WERI-Rb-1 (cell line): ENCODE data around the gene RBM18.

Experiments
- DNase-seq: peaks from one replicate; pipeline ENCODE4 v3.0.0-alpha.2; 2020
- H3K27ac ChIP-seq: fragments of 250-450 bp; sonication (Bioruptor Pico); 2 replicates; pipeline ENCODE4 v1.5.1; 2020; ENCODE audit warnings: mild to moderate bottlenecking, moderate library complexity
- H3K27me3 ChIP-seq: fragments of 250-450 bp; sonication (Bioruptor Pico); 2 replicates; pipeline ENCODE4 v1.5.1; 2021; ENCODE audit warnings: mild to moderate bottlenecking, low read depth, moderate library complexity; ENCODE audit not compliant: insufficient read depth, severe bottlenecking
- H3K36me3 ChIP-seq: fragments of 250-450 bp; sonication (Bioruptor Pico); 2 replicates; pipeline ENCODE4 v1.5.1; 2020; ENCODE audit warnings: mild to moderate bottlenecking, moderate library complexity
- H3K4me3 ChIP-seq: 2 replicates; pipeline ENCODE4 v1.5.1; 2011; ENCODE audit warnings: low read depth, mild to moderate bottlenecking, control low read depth, low read length
- H3K9me3 ChIP-seq: fragments of 250-450 bp; sonication (Bioruptor Pico); 2 replicates; pipeline ENCODE4 v1.5.1; 2021; ENCODE audit warnings: mild to moderate bottlenecking, moderate library complexity; ENCODE audit not compliant: severe bottlenecking
- TF ChIP-seq, protein P1 (sequence below): IDR thresholded peaks from 2 replicates; pipeline ENCODE4 v1.5.1; 2011; ENCODE audit warnings: low read depth, mild to moderate bottlenecking, control low read depth, inconsistent platforms, low read length

Gene RBM18

DNA sequence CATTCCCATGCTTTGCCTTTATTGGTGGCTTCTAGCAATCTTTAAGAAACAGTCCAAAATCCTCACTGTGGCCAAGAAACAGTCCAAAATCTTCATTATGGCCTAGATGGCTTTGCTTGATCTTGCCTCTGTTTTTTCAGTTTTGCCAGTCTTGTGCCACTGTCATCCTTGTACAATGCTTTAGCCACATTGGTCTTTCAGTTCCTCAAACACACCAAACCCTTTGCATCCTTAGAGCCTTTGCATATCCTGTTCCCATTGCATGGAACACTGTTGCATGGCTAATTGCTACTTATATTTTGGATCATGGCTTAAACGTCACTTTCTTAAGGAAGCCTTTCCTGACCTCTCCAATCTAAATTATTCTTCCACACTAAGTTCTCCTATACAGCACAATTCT, 22.1 kb upstream of the RBM18 start:
- no peaks in the 10 kb centered on the region for H3K9me3 ChIP-seq
- TF ChIP-seq, protein P1, sequence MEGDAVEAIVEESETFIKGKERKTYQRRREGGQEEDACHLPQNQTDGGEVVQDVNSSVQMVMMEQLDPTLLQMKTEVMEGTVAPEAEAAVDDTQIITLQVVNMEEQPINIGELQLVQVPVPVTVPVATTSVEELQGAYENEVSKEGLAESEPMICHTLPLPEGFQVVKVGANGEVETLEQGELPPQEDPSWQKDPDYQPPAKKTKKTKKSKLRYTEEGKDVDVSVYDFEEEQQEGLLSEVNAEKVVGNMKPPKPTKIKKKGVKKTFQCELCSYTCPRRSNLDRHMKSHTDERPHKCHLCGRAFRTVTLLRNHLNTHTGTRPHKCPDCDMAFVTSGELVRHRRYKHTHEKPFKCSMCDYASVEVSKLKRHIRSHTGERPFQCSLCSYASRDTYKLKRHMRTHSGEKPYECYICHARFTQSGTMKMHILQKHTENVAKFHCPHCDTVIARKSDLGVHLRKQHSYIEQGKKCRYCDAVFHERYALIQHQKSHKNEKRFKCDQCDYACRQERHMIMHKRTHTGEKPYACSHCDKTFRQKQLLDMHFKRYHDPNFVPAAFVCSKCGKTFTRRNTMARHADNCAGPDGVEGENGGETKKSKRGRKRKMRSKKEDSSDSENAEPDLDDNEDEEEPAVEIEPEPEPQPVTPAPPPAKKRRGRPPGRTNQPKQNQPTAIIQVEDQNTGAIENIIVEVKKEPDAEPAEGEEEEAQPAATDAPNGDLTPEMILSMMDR = no peak
- H3K4me3 ChIP-seq = no peak overlapping the region
- H3K27me3 ChIP-seq = no peaks in the 10 kb centered on the region
- H3K36me3 ChIP-seq = peaks cover 57% of the 10 kb centered on the region
- no peak overlapping the region for H3K27ac ChIP-seq
- no peak for DNase-seq

DNA sequence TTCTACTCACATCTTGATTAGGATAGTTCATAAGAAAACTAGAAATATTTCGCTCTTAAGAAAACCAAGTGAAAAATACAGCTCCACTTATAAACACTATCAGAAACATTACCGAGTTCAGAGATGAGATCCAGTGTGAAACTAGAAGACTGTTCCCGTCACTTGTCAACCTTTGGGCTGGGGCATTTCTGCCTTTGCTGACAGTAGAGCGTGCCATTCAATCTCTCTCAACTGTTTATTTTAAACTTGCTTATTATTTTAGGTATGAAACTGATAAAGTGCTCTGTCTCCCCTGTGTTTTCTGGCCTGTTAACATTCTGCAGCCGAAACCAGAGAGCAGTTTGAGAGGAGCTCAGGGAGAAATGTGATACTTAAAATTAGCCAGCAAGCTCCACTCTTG, 16.7 kb upstream of the RBM18 start:
- Histone ChIP-seq H3K4me3 (no peak overlapping the region), H3K36me3 (peaks cover 19% of the 10 kb centered on the region), H3K9me3 (no peaks in the 10 kb centered on the region), H3K27ac (no peak overlapping the region), H3K27me3 (no peaks in the 10 kb centered on the region)
- TF ChIP-seq, protein P1 = no peak
- DNase-seq = no peak

DNA sequence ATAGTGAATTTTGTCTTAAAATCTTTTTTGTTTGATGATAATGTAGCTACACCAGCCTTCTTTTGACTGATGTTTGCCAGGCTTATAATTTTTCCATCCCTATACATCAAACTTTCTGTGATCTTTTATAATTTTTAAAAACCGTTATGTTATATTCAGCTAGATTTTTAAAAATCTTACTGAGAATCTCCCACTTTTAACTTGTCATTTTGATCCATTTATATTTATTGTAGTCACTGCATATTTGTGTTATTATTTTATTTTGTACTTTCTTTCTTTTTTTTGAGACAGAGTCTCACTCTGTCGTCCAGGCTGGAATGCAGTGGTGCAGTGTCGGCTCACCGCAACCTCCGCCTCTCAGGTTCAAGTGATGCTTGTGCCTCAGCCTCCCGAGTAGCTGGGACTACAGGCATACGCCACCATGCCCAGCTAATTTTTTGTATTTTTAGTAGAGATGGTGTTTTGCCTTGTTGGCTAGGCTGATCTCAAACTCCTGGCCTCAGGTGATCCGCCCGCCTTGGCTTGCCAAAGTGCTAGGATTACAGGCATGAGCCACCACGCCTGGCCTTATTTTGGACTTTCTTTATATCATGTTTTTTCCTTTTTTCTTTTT, 12.8 kb upstream of the RBM18 start:
- TF ChIP-seq, protein P1 = no peak
- H3K36me3 ChIP-seq = peaks cover 2% of the 10 kb centered on the region
- no peak overlapping the region for H3K4me3 ChIP-seq

DNA sequence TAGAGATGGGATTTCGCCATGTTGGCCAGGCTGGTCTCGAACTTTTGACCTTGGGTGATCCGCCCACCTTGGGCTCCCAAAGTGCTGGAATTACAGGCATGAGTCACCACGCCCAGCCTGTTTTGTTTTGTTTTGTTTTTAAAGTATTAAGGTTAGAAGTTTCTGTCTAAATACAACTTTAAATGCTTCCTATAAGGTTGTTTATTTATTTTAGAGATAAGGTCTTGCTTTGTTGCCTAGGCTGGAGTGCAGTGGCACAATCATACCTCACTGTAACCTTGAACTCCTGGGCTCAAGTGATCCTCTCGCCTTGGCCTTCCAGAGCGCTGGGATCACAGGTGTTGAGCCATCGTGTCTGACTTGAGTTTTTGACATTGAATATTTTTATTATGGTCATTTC, 11.5 kb upstream of the RBM18 start:
- no peak overlapping the region for H3K4me3 ChIP-seq
- TF ChIP-seq, protein P1 = no peak
- peaks cover 11% of the 10 kb centered on the region for H3K36me3 ChIP-seq
- H3K27ac ChIP-seq = no peak overlapping the region
- no peak for DNase-seq
- H3K27me3 ChIP-seq = no peaks in the 10 kb centered on the region
- H3K9me3 ChIP-seq = no peaks in the 10 kb centered on the region

More for the DNA sequence above, 12.8 kb upstream of the RBM18 start:
- Histone ChIP-seq H3K27ac (no peak overlapping the region), H3K27me3 (no peaks in the 10 kb centered on the region), H3K9me3 (no peaks in the 10 kb centered on the region)
- no peak for DNase-seq

DNA sequence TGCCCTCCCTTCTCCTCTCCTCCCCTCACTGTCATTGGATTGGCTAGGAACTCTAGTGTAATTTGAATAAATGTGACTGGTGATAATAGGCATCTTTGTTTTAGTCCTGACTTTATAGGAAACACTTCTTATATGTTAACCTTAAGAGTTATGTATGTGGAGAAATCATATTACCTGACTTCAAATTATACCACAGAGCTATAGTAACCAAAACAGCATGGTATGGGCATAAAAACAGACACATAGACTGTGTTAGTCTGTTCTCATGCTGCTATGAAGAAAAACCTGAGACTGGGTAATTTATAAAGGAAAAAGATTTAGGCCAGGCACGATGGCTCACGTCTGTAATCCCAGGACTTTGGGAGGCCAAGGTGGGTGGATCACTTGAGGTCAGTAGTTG, 9.4 kb upstream of the RBM18 start:
- TF ChIP-seq, protein P1 = no peak
- no peak overlapping the region for H3K4me3 ChIP-seq
- DNase-seq = no peak
- no peaks in the 10 kb centered on the region for H3K27me3 ChIP-seq
- H3K9me3 ChIP-seq = no peaks in the 10 kb centered on the region
- peaks cover 13% of the 10 kb centered on the region for H3K36me3 ChIP-seq
- H3K27ac ChIP-seq = no peak overlapping the region
